Urothelium cell line (cell line): ENCODE data around the gene AR.

ENCODE experiments used
- DNase-seq: peaks from one replicate; pipeline ENCODE4 v3.0.0; 2011; ENCODE audit warnings: low spot score, mixed read lengths
- FAIRE-seq: peaks from 2 replicates; lab custom pipeline; 2011; peaks lifted over from hg19 to GRCh38; lab: Jason Lieb, UNC

The AR gene

GRCh38 chrX:67543818-67544217 lies at the start of gene AR:
Gene AR, plus strand, starts transcription at chrX:67544021. Its CDS starts 1,126 bp downstream, at chrX:67545147.
- peak; percentile 68 for DNase-seq

GRCh38 chrX:67500617-67501016 lies 43.2 kb upstream of the AR start:
- FAIRE-seq (no peak), DNase-seq (no peak)

More at GRCh38 chrX:67543818-67544217, at the start of gene AR:
- no peak for FAIRE-seq

GRCh38 chrX:67503004-67503403 lies 40.8 kb upstream of the AR start:
- FAIRE-seq (no peak), DNase-seq (no peak)

- DNase-seq = no peak
- no peak for FAIRE-seq
Observed at GRCh38 chrX:67503453-67503852, 40.4 kb upstream of the AR start.

- no peak for DNase-seq
- no peak for FAIRE-seq
Observed at GRCh38 chrX:67520671-67521070, 23.1 kb upstream of the AR start.

- DNase-seq = no peak
- no peak for FAIRE-seq
Observed at GRCh38 chrX:67523002-67523681, 20.7 kb upstream of the AR start.

- FAIRE-seq (no peak), DNase-seq (no peak)
Observed at GRCh38 chrX:67523932-67524331, 19.9 kb upstream of the AR start.

GRCh38 chrX:67524428-67524827 lies 19.4 kb upstream of the AR start:
- DNase-seq = no peak
- FAIRE-seq = no peak

GRCh38 chrX:67524950-67525691 lies 18.7 kb upstream of the AR start:
- FAIRE-seq = no peak
- no peak for DNase-seq

- DNase-seq (no peak), FAIRE-seq (no peak)
Observed at GRCh38 chrX:67536564-67536963, 7.3 kb upstream of the AR start.

GRCh38 chrX:67538383-67538782 lies 5.4 kb upstream of the AR start:
- FAIRE-seq = no peak
- no peak for DNase-seq

GRCh38 chrX:67544281-67545035 lies 637 bp downstream of the AR start:
- no peak for FAIRE-seq
- DNase-seq = peak; percentile 33

- DNase-seq = peak; percentile 26
- FAIRE-seq = no peak
Observed at GRCh38 chrX:67545036-67545821, 1.4 kb downstream of the AR start.

- peak; percentile 20 for DNase-seq
- no peak for FAIRE-seq
Observed at GRCh38 chrX:67545893-67546495, 2.2 kb downstream of the AR start.

- DNase-seq (peak; percentile 11), FAIRE-seq (no peak)
Observed at GRCh38 chrX:67546496-67547423, 2.9 kb downstream of the AR start.

- FAIRE-seq (no peak), DNase-seq (peak; percentile 44)
Observed at GRCh38 chrX:67555578-67556203, 11.9 kb downstream of the AR start.

GRCh38 chrX:67558267-67558666 lies 14.4 kb downstream of the AR start:
- DNase-seq (no peak), FAIRE-seq (no peak)

GRCh38 chrX:67563469-67564448 lies 19.9 kb downstream of the AR start:
- DNase-seq = no peak
- no peak for FAIRE-seq
